Measurements from ENCODE around the gene OR51V1. TPM values are rescaled to one million over a fixed set of nuclear protein-coding genes. Genes with fewer than 3 reads are reported as not detected.

OR51V1 gene
- total RNA-seq, 1 donor: not detected

GRCh38 chr11:5238486-5238885, 38.0 kb upstream of the OR51V1 start:
- no peak for DNase-seq (ENCODE audit: low read depth)
- no peak overlapping the region for H3K4me3 ChIP-seq (ENCODE audit: low read depth, low read length)
- no peak for TF ChIP-seq CTCF (IDR thresholded peaks at IDR 0.05; ENCODE audit: insufficient read depth, low read length)

- DNase-seq (ENCODE audit: low read depth): no peak
- TF ChIP-seq CTCF (IDR thresholded peaks at IDR 0.05; ENCODE audit: insufficient read depth, low read length): no peak
- no peak overlapping the region for H3K4me3 ChIP-seq (ENCODE audit: low read depth, low read length)
Measured at GRCh38 chr11:5237420-5237819, 36.9 kb upstream of the OR51V1 start.

GRCh38 chr11:5235364-5236095, 35.0 kb upstream of the OR51V1 start:
- no peak for DNase-seq (ENCODE audit: low read depth)

GRCh38 chr11:5234381-5234834, 33.9 kb upstream of the OR51V1 start, which contains the start of gene HBD:
TSS of gene HBD (minus strand) at chr11:5234483. CDS start at chr11:5234433, 50 bp downstream.
- H3K4me3 ChIP-seq (ENCODE audit: low read depth, low read length): no peak within 1 kb of the TSS
- DNase-seq (ENCODE audit: low read depth): peak; percentile 71
- TF ChIP-seq CTCF (IDR thresholded peaks at IDR 0.05; ENCODE audit: insufficient read depth, low read length): no peak

More at GRCh38 chr11:5235364-5236095, 35.0 kb upstream of the OR51V1 start:
- TF ChIP-seq CTCF (IDR thresholded peaks at IDR 0.05; ENCODE audit: insufficient read depth, low read length): no peak
- no peak overlapping the region for H3K4me3 ChIP-seq (ENCODE audit: low read depth, low read length)

- no peak for TF ChIP-seq CTCF (IDR thresholded peaks at IDR 0.05; ENCODE audit: insufficient read depth, low read length)
- DNase-seq (ENCODE audit: low read depth): no peak
- H3K4me3 ChIP-seq (ENCODE audit: low read depth, low read length): no peak overlapping the region
Measured at GRCh38 chr11:5233307-5233706, 32.8 kb upstream of the OR51V1 start.

- H3K4me3 ChIP-seq (ENCODE audit: low read depth, low read length): no peak overlapping the region
Measured at GRCh38 chr11:5232821-5233220, 32.3 kb upstream of the OR51V1 start.

More at GRCh38 chr11:5232821-5233220, 32.3 kb upstream of the OR51V1 start:
- DNase-seq (ENCODE audit: low read depth): no peak
- no peak for TF ChIP-seq CTCF (IDR thresholded peaks at IDR 0.05; ENCODE audit: insufficient read depth, low read length)
